HG02973 (cell line): ENCODE measurements around the gene ASCL4.

ENCODE experiments used
- ATAC-seq: cut with Tn5 transposase; IDR thresholded peaks from one replicate; pipeline ENCODE4 v1.9.1; 2021; ENCODE audit warnings: moderate library complexity; ENCODE audit not compliant: unreplicated experiment

The ASCL4 gene

GRCh38 chr12:107778383-107779025 is 4.0 kb downstream of the ASCL4 start:
- no peak for ATAC-seq

DNA sequence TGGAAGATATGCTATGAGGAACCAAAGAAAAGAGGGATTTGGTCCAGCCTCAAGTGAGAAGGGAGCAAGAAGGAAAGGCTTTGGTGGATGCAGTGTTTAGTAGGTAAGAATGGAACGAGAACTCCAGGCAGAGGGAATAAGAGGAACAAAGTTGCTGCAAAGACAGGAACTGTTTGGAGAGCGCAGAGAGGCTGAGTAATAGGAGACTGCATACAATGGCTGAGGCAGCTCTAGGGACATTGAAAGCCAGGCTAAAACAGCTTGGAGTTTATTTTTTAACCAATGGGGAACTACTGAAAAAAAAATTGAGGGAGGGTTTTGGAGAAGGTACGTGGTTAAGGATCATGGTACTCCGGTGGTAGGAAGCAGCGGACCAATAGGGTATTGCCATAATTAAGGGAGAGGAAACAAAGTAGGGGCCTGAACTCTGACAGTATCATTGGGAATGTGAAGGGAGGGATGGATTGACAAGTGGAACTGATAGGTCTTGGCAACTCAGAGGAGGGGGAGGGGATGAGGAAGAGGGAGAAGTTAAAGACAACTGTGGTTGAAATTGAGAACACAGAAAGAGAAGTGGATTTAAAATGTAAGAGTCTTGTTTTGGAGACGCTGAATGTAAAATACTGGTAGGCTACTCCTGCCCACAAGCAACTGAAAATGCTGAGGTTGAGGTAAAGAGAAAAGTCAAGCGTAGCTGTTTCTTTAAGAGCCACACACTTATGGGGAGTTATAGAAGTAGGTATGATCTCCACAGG is 4.8 kb downstream of the ASCL4 start:
- peak; percentile 57 for ATAC-seq

GRCh38 chr12:107780298-107780697 is 5.8 kb downstream of the ASCL4 start:
- ATAC-seq = no peak

DNA sequence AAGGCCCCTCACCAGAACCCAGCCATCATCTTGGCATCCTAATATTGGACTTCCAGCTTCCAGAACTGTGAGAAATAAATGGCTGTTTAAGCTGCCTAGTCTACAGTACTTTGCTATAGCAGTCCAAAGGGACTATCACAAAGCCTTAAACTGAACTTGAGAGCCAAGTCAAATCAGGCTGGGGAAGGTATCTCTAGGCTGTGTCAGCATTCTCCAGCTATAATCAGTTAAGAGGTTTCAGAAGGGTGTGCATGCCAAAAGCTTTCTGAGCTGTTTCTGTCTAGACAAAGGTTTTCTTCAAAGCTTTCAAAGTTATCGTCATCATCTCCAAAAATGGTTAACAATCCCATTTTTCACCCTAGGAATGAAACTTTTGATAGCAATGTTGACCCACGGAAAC is 7.6 kb downstream of the ASCL4 start:
- no peak for ATAC-seq

DNA sequence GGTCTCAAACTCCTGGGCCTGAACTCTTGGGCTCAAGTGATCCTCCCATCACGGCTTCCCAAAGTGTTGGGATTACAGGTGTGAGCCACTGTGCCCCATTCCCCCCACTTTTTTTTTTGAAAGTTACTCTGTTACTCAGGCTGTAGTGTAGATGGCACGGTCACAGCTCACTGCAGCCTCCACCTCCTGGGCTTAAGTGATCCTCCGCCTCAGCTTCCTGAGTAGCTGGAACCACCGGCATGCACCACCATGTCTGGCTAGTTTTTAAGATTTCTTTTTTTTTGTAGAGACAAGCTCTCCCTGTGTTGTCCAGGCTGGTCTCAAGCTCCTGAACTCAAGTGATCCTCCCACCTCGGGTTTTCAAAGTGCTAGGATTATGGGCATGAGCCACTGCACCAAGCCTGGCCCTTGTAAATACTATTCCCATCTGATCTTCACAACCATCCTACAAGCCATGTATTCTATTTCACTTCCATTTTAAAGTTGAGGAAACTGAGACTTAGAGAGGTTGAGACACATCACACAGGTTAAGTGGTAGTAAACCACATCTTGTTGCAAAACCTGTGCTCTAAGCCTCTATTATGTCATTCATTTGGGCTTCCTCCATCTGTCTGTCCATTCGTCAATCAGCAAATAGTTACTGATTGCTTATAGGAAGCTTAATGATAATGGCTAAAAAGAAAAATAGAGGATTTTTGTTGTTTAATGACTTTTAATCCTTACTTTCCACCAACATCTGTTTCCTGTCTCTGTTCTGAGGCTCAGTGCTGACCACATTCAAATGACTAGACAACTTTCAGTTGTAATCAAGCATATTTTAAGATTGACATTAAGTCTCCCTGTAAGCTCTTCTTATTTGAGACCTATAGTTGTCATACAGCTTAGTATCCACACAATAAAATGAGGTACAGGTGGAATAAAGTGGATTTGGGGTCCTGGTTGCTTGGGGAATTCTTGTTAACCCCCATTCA is 9.2 kb downstream of the ASCL4 start:
- ATAC-seq = peak; percentile 68

- no peak for ATAC-seq
These were observed 13.8 kb downstream of the ASCL4 start for GRCh38 chr12:107788281-107788680.

DNA sequence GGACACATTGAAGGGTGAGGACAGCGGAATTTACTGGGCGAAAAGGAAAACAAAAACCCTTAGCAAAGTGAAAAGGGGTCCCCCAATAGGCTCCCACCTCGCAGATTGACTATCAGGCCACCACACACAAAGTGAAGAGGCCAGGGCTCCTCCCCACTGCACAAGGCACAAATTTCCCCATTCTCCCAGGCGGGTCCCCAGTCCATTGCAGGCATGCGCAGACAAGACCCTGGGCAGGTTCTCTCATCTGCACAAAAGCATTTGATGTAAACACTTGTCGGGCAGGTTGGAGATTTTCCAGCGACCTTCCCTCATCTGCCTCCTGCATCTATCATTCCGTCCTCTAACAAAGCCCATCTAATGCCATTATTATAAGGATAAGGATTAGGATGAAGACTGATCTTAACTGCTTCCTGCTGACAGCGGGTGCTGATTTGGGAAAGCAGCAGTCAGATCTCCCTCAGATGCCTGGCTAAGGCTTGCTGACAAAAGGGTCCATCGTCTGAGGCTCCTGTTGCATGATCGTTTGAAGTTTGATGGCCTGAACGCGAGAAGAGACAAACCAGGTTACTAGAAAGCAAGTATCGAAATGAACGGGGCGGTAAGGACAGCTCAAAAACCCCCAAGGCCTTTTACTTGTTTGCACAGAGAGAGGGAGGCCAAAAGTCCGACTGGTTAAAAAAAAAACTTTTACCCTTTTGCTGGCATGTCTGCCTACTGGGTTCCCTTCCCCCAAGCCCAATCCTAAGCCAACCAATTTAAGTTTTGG is 14.4 kb downstream of the ASCL4 start:
- ATAC-seq = no peak

- ATAC-seq = no peak
These were observed 17.1 kb downstream of the ASCL4 start for GRCh38 chr12:107791465-107792089.

GRCh38 chr12:107794451-107794850 is 19.9 kb downstream of the ASCL4 start:
- ATAC-seq = no peak

DNA sequence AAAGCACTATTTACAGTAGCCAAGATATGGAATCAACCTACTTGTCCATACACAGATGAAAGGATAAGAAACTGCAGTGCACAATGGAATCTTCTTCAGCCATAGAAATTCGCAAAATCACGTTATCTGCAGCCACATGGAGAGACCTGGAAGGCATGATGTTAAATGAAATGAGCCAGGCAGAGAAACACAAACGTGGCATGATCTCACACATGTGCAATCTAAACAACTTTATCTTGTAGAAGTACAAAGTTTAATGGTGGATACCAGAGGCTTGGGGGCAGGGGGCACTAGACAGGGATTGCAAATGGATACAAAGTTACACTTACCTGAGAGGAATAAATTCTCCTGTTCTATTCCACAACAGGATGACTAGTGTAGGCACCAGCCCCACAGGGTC is 24.1 kb downstream of the ASCL4 start:
- ATAC-seq = no peak

DNA sequence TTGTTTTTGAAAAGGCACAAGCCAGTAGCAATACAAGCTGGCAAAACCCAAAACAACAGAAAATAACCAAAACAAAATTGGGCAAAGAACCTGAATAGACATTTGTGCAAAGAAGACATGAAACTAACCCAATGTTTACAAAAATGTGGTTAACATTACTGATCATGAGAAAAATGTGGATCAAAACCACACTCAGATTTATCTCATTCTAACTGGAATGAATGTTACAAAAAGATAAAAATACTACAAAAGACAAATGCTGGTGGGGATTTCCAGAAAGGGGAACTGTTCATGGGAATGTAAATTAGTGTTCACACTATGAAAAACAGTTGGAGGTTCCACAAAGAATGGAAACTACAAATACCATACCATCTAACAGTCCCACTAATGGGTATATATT is 26.6 kb downstream of the ASCL4 start:
- no peak for ATAC-seq

DNA sequence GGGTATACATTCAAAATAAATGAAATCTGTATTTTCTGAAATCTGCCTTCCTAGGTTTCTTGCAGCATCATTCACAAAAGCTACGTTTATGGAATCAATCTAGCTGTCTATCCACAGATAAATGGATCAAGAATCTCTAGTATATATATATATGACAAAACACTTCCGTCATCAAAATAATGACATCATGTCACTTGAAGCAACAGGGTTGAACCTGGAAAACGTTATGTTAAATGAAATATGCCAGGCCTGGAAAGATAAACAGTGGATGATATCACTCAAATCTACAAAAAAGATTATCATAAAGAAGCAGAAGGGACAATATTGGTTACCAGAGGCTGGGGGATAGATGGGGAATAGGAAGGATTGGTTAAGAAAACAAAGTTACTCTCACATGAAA is 28.6 kb downstream of the ASCL4 start:
- no peak for ATAC-seq

DNA sequence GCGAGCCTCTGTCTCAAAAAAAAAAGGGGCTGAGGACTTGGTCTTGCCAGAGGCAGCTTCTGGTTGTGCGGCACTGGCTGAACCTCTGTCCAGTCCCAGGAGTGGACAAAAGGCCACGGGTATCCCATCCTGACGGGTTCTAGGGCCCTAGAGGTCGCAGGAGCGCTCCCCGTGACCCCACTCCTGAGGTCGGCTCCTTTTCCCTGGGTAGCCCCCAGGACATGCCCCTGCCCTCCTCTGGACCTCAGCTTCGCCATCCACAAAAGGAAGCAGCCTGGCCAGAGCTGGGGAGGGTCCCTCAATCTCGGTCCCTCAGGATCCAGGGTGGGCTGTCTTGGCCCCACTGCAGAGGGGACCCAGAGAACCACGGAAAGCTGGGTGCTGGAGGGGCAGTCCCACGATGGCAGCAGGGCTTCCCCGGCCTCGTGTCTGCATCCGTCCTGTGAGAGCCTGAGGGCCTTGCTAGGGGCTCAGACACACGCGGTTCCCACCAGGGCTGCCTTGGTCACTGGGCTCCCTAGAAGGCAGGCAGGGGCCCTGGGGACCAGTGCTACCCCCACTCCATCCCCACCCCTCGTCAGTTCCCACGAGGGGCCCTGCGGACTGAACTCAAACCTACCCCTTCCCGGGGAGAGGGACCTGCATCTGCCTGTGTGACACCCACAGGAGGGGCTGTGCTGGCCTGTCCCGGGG is 31.1 kb downstream of the ASCL4 start:
- ATAC-seq = no peak

- no peak for ATAC-seq
These were observed 33.1 kb downstream of the ASCL4 start for GRCh38 chr12:107807471-107808150.

DNA sequence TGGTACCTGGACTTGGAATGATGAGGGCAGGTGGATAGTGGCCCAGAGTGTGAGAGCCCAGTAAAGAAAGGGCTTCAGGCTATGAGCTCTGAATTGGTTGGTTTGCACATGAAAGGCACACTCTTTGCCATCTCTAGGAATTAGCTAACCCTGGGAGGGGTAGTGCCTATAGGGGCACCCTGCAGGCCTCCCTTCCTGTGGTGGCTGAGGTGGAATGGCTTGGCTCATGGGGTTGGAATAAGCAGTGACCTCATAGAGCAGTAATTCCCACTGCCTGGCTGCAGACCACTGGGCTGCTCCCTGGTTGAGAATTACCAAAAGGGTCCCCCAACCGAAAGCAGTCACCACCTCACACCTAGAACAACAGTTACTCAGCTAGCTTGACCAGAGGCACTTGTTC is 42.7 kb downstream of the ASCL4 start:
- ATAC-seq = no peak

GRCh38 chr12:107818984-107819383 is 44.5 kb downstream of the ASCL4 start:
- no peak for ATAC-seq

DNA sequence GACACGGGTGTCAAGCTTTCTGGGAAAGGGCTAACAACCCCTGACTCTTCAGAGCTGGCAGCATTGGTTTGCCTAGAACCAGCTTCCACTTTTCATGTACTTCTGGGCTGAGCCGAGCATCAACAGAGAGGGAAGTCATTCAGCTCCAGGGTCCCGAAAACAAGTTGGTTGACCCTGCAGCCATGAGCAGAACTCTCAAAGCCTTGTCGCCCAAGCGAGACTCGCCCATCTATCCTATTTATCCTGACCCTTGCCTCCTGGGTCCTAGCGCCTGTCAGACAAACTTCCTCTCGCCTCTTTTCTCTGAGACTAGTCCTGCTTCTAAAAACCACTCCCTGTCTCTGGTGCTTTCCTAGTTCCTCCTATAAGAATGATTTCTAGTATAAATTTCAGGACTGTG is 47.9 kb downstream of the ASCL4 start:
- ATAC-seq = no peak
